H9 (cell line): ENCODE results near the gene TRPV3. TPM values are rescaled to one million over a fixed set of nuclear protein-coding genes. Genes with fewer than 3 reads are reported as not detected.
A peak's percentile ranks its signal among the peaks of the same experiment; 100 is the strongest.

Experiments used
- DNase-seq: peaks from one replicate; pipeline ENCODE4 v3.0.0-alpha.2; 2017
- H2AFZ ChIP-seq: one replicate; pipeline ENCODE4 v1.6.1; 2013; ENCODE audit warnings: mild to moderate bottlenecking, low read length, control low read depth, moderate library complexity
- H2AK5ac ChIP-seq: 2 replicates; pipeline ENCODE4 v1.6.1; 2013; ENCODE audit warnings: low read length, control low read depth, mixed read lengths; ENCODE audit not compliant: insufficient read length
- H2BK120ac ChIP-seq: one replicate; pipeline ENCODE4 v1.6.1; 2013; ENCODE audit warnings: low read depth, mild to moderate bottlenecking, low read length, control low read depth, inconsistent platforms; ENCODE audit not compliant: poor library complexity, severe bottlenecking
- H2BK12ac ChIP-seq: 2 replicates; pipeline ENCODE4 v1.6.1; 2013; ENCODE audit warnings: low read length, control low read depth, mixed read lengths, low read depth; ENCODE audit not compliant: insufficient read length
- H2BK15ac ChIP-seq: 2 replicates; pipeline ENCODE4 v1.6.1; 2013; ENCODE audit warnings: low read depth, low read length, control low read depth
- H2BK20ac ChIP-seq: one replicate; pipeline ENCODE4 v1.6.1; 2013; ENCODE audit warnings: low read depth, mild to moderate bottlenecking, low read length, control low read depth, inconsistent platforms; ENCODE audit not compliant: poor library complexity, severe bottlenecking
- H2BK5ac ChIP-seq: 2 replicates; pipeline ENCODE4 v1.6.1; 2013; ENCODE audit warnings: low read length, control low read depth, mixed read lengths; ENCODE audit not compliant: insufficient read length
- H3K14ac ChIP-seq: 2 replicates; pipeline ENCODE4 v1.6.1; 2013; ENCODE audit warnings: low read length, control low read depth; ENCODE audit not compliant: insufficient read depth
- H3K18ac ChIP-seq: 2 replicates; pipeline ENCODE4 v1.6.1; 2013; ENCODE audit warnings: low read depth, mild to moderate bottlenecking, mixed read lengths, low read length, control low read depth; ENCODE audit not compliant: insufficient read length
- H3K23ac ChIP-seq: 2 replicates; pipeline ENCODE4 v1.6.1; 2013; ENCODE audit warnings: low read length, control low read depth, mixed read lengths, low read depth; ENCODE audit not compliant: insufficient read length
- H3K23me2 ChIP-seq: 2 replicates; pipeline ENCODE4 v1.6.1; 2013; ENCODE audit warnings: low read depth, mild to moderate bottlenecking, mixed read lengths, low read length, control low read depth; ENCODE audit not compliant: insufficient read length, poor library complexity, severe bottlenecking
- H3K27ac ChIP-seq: 2 replicates; pipeline ENCODE4 v1.5.1; 2013; ENCODE audit warnings: low read length, control low read depth, mixed read lengths, low read depth; ENCODE audit not compliant: insufficient read length
- H3K27me3 ChIP-seq: 2 replicates; pipeline ENCODE4 v1.6.1; 2013; ENCODE audit warnings: low read length, control low read depth, inconsistent platforms; ENCODE audit not compliant: insufficient read depth
- H3K4ac ChIP-seq: 2 replicates; pipeline ENCODE4 v1.6.1; 2013; ENCODE audit warnings: low read depth, mild to moderate bottlenecking, control low read depth, inconsistent platforms, low read length, moderate library complexity
- H3K4me1 ChIP-seq: 2 replicates; pipeline ENCODE4 v1.6.1; 2013; ENCODE audit warnings: low read length, control low read depth, inconsistent platforms; ENCODE audit not compliant: insufficient read depth
- H3K4me2 ChIP-seq: 2 replicates; pipeline ENCODE4 v1.6.1; 2013; ENCODE audit warnings: low read length, control low read depth, mixed read lengths; ENCODE audit not compliant: insufficient read length, insufficient read depth
- H3K56ac ChIP-seq: 2 replicates; pipeline ENCODE4 v1.6.1; 2013; ENCODE audit warnings: low read depth, mild to moderate bottlenecking, mixed read lengths, low read length, control low read depth; ENCODE audit not compliant: insufficient read length
- H3K79me1 ChIP-seq: 2 replicates; pipeline ENCODE4 v1.6.1; 2013; ENCODE audit warnings: low read depth, mild to moderate bottlenecking, moderate library complexity, low read length, control low read depth, inconsistent platforms; ENCODE audit not compliant: insufficient read depth, poor library complexity, severe bottlenecking
- H3K79me2 ChIP-seq: 2 replicates; pipeline ENCODE4 v1.6.1; 2013; ENCODE audit warnings: low read length, control low read depth, inconsistent platforms; ENCODE audit not compliant: insufficient read depth
- H3K9ac ChIP-seq: 2 replicates; pipeline ENCODE4 v1.6.1; 2013; ENCODE audit warnings: low read length, control low read depth, mixed read lengths; ENCODE audit not compliant: insufficient read length; ENCODE audit errors: extremely low read depth
- H3K9me3 ChIP-seq: one replicate; pipeline ENCODE4 v1.6.1; 2013; ENCODE audit warnings: low read depth, low read length, inconsistent platforms; ENCODE audit not compliant: control insufficient read depth
- H3T11ph ChIP-seq: one replicate; pipeline ENCODE4 v1.6.1; 2013; ENCODE audit warnings: mild to moderate bottlenecking, low read length, control low read depth, inconsistent platforms
- H4K20me1 ChIP-seq: one replicate; pipeline ENCODE4 v1.6.1; 2013; ENCODE audit not compliant: control insufficient read depth, insufficient read length, insufficient read depth
- H4K5ac ChIP-seq: 2 replicates; pipeline ENCODE4 v1.6.1; 2013; ENCODE audit warnings: low read depth, mild to moderate bottlenecking, mixed read lengths, low read length, control low read depth; ENCODE audit not compliant: insufficient read length
- H4K8ac ChIP-seq: replicated peaks from 2 replicates; pipeline ENCODE4 v1.6.1; 2013; ENCODE audit warnings: low read length, control low read depth, mixed read lengths, low read depth; ENCODE audit not compliant: insufficient read length
- H4K91ac ChIP-seq: 2 replicates; pipeline ENCODE4 v1.6.1; 2013; ENCODE audit warnings: low read depth, mild to moderate bottlenecking, moderate library complexity, mixed read lengths, low read length, control low read depth; ENCODE audit not compliant: insufficient read length
- H3K27ac Mint-ChIP-seq, 3 experiments: 2 replicates in 2 of 3; 3 replicates in 1 of 3; pipeline ENCODE4 v1.8.0; 2020 to 2021; ENCODE audit warnings: mixed read lengths in 3 of 3, mild to moderate bottlenecking in 1 of 3, moderate library complexity in 1 of 3
- H3K27me3 Mint-ChIP-seq: 2 replicates; pipeline ENCODE4 v1.8.0; 2021; ENCODE audit warnings: low read depth, mild to moderate bottlenecking, moderate library complexity, mixed read lengths
- H3K36me3 Mint-ChIP-seq, 3 experiments: 2 replicates in 2 of 3; 3 replicates in 1 of 3; pipeline ENCODE4 v1.8.0; 2020 to 2021; ENCODE audit warnings: low read depth in 3 of 3, mixed read lengths in 3 of 3; ENCODE audit not compliant: insufficient read depth in 1 of 3
- H3K4me1 Mint-ChIP-seq, 2 experiments: 2 replicates each; pipeline ENCODE4 v1.8.0; 2020; ENCODE audit warnings: mixed read lengths in 2 of 2
- H3K4me3 Mint-ChIP-seq, 2 experiments: 2 replicates in 1 of 2; 3 replicates in 1 of 2; pipeline ENCODE4 v1.8.0; 2020 to 2021; ENCODE audit warnings: mild to moderate bottlenecking in 2 of 2, mixed read lengths in 2 of 2, moderate library complexity in 1 of 2
- H3K9me3 Mint-ChIP-seq, 2 experiments: 2 replicates in 1 of 2; 3 replicates in 1 of 2; pipeline ENCODE4 v1.8.0; 2020; ENCODE audit warnings: mild to moderate bottlenecking in 2 of 2, mixed read lengths in 2 of 2, moderate library complexity in 1 of 2
- CTCF ChIP-seq: fragments of 200-600 bp; sonication (generic); conservative IDR thresholded peaks from 3 replicates; pipeline ENCODE4 v1.8.0; 2021; ENCODE audit warnings: antibody characterized with exemption, mild to moderate bottlenecking
- whole genome bisulfite sequencing: extraction: QIAGEN DNeasy Blood & Tissue Kit; methylation state at CpG from one replicate; pipeline ENCODE4 v1.1.7; 2013; ENCODE audit warnings: missing lambda C conversion rate, low lambda C conversion rate, mixed read lengths; ENCODE audit not compliant: insufficient read length; ENCODE audit errors: extremely low coverage; 5-methylcytosine and 5-hydroxymethylcytosine counted together
- long read RNA-seq: library from polyadenylated mRNA; unstranded; transcript quantifications from one replicate; pipeline ENCODE4 v2.0.0, GENCODE V29; 2020
- total RNA-seq: library from RNA; stranded (reverse); gene quantifications from 2 replicates; pipeline ENCODE4 v1.2.1, GENCODE V29; 2021

TRPV3 gene
- total RNA-seq = 0.63 and 1.2 TPM in 2 replicates
- long read RNA-seq, partial matches to known transcripts = 0 of 1 reads
- long read RNA-seq, other reads (novel, unspliced or antisense) = 1 of 1 reads

GRCh38 chr17:3557768-3558583 lies at the start of gene TRPV3:
TRPV3 (minus strand) TSS chr17:3557812; CDS start chr17:3554850, 2,962 bp downstream.
- Mint-ChIP-seq H3K4me3 (no peak within 1 kb of the TSS), H3K9me3 (no peaks in the 10 kb centered on the region; a peak in 1 of 5 replicates), H3K36me3 (no peaks in the 10 kb centered on the region), H3K27ac (peak within 1 kb of the TSS in 1 of 3 experiments; percentile 72; a peak in 2 of 7 replicates), H3K27me3 (no peaks in the 10 kb centered on the region; the same call in 1 of the 2 replicates), H3K4me1 (peaks cover 6 to 8% of the 10 kb centered on the region in 2 experiments; a peak in 3 of 4 replicates)
- Histone ChIP-seq H2AK5ac (no peak within 1 kb of the TSS), H3K4me2 (no peak within 1 kb of the TSS), H3K9me3 (no peaks in the 10 kb centered on the region), H4K91ac (no peak within 1 kb of the TSS), H2BK12ac (no peak within 1 kb of the TSS), H3K14ac (no peak within 1 kb of the TSS; the same call in 1 of the 2 replicates), H2BK20ac (no peak within 1 kb of the TSS), H3K56ac (no peak within 1 kb of the TSS), H2BK15ac (no peak within 1 kb of the TSS), H4K5ac (no peak within 1 kb of the TSS), H3K23me2 (no peaks in the 10 kb centered on the region), H3K18ac (no peak within 1 kb of the TSS), H3K79me1 (no peaks in the 10 kb centered on the region), H3K79me2 (no peaks in the 10 kb centered on the region), H3K4me1 (no peaks in the 10 kb centered on the region), H2BK120ac (no peak within 1 kb of the TSS), H4K8ac (no peak within 1 kb of the TSS), H3K23ac (no peak within 1 kb of the TSS), H4K20me1 (no peaks in the 10 kb centered on the region), H3K4ac (no peak within 1 kb of the TSS), H2BK5ac (no peak within 1 kb of the TSS), H2AFZ (no peak within 1 kb of the TSS), H3K27ac (no peak within 1 kb of the TSS), H3T11ph (no peak within 1 kb of the TSS), H3K27me3 (no peaks in the 10 kb centered on the region), H3K9ac (no peak within 1 kb of the TSS)
- peak; percentile 24 for DNase-seq
- no peak for TF ChIP-seq CTCF
- no CpG with 5 or more reads among the region's 23 CpGs for WGBS
